SK-N-MC (cell line): ENCODE measurements around the gene HSH2D.

Source experiments
- EZH2 ChIP-seq: fragments of 200-600 bp; sonication (generic); IDR thresholded peaks from one replicate; pipeline ENCODE4 v1.6.1; 2017; ENCODE audit warnings: antibody characterized with exemption
- FOXP2 ChIP-seq: optimal IDR thresholded peaks from 2 replicates; pipeline ENCODE3; 2011; ENCODE audit warnings: mild to moderate bottlenecking, moderate library complexity; ENCODE audit not compliant: insufficient read depth; ENCODE audit errors: extremely low read length, control extremely low read depth
- POLR2AphosphoS5 ChIP-seq: IDR thresholded peaks from 2 replicates; pipeline ENCODE4 v1.6.1; 2012; ENCODE audit warnings: mild to moderate bottlenecking, low read depth, low read length, borderline replicate concordance

DNA sequence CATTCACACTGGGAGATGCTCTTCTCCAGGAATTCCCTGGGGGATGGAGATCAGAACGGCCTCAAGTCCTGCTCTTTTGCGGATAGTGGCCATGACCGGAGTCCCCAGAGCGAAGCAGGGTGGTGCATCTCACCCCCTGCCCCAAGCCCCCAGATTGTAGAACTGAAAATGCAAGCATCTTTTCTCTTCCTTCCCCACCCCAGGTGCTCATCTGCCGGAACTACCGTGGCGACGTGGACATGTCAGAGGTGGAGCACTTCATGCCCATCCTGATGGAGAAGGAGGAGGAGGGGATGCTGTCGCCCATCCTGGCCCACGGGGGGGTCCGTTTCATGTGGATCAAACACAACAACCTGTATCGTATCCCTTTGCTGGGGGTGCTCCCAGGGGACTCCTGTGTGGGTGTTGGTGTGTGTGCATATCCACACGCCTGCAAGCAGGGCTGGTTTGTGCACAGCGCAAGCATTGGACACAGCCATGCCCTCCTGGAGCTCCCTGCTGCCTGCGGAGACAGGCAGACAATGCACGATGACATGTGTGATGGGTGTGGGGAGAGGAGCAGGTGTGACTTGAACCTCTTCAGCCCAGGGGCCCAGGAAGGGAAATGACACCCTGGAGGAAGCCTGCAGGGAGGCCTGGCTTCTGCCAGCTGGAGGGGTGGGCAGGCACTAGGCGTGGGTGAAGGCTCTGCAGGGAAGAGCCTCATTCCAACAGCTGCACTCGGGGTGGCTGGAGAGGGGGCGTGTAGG, 59.9 kb downstream of the HSH2D start:
- TF ChIP-seq POLR2AphosphoS5 (no peak), EZH2 (no peak), FOXP2 (no peak)
